Measurements from ENCODE around the gene EXOC2. TPM values are rescaled to one million over a fixed set of nuclear protein-coding genes. Genes with fewer than 3 reads are reported as not detected.
A peak's percentile ranks its signal among the peaks of the same experiment; 100 is the strongest.

EXOC2 gene
- total RNA-seq, 1 donor from 2014 or later, result 44.4 TPM

DNA sequence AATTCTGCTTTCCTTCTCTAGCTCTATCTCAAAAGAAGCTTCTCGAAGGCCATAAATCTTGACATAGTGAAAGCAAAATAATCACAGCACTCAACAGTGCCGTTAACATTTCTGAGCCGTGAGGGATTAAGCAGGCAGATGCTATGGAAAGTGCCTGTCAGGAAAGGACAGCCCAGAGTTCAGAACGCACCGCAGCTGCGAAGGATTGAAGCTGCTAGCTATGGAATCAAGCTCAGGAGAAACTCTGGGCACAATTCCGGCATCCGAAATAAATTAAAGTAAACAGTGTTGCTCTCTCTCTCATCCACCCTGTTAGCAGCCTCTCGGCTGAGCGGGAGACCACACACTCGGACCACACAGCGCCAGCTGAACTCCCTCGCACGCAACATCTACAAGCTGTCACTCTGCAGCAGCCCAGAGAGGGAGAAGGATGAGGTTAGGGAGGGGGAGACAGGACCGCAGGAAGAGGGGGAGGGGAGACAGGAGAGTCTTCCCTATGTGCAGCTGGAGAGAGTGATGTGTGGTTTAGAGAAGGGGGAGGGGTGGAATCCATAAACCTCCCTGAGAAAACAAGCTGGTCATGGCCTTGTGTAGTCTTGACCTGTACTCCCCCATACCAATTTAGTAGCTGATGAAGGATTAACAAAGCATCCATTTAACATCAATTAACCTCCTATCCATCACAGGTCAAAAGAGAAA lies 9.0 kb downstream of the EXOC2 start:
- Histone ChIP-seq H3K4me2 (ENCODE audit: low read length) (peak overlapping the region; percentile 87), H3K4me1 (ENCODE audit: insufficient read depth, low read length) (peaks cover 45% of the 10 kb centered on the region), H2AFZ (ENCODE audit: low read depth, low read length) (peak overlapping the region; percentile 4), H3K36me3 (ENCODE audit: insufficient read depth, low read length) (no peaks in the 10 kb centered on the region), H3K27ac (ENCODE audit: low read depth, low read length) (peak overlapping the region; percentile 87), H3K9me3 (ENCODE audit: insufficient read depth, low read depth, low read length) (no peaks in the 10 kb centered on the region), H3K27me3 (ENCODE audit: insufficient read depth, low read length) (no peaks in the 10 kb centered on the region), H3K4me3 (ENCODE audit: insufficient read depth, low read depth, low read length) (peak overlapping the region; percentile 53), H3K79me2 (ENCODE audit: insufficient read depth, low read length) (peaks cover 72% of the 10 kb centered on the region), H3K9ac (ENCODE audit: low read length) (peak overlapping the region; percentile 83), H4K20me1 (ENCODE audit: insufficient read depth, low read length) (peaks cover 19% of the 10 kb centered on the region)
- H3K27me3 Mint-ChIP-seq (ENCODE audit: low read depth, unreplicated experiment), result no peaks in the 10 kb centered on the region
- DNase-seq (ENCODE audit: low read depth) (peak; percentile 95), FAIRE-seq (peak; percentile 43)
- no peaks in the 10 kb centered on the region for H3K9me3 Mint-ChIP-seq (ENCODE audit: unreplicated experiment)
- H3K27ac Mint-ChIP-seq (ENCODE audit: unreplicated experiment), result peak overlapping the region; percentile 96
- no peaks in the 10 kb centered on the region for H3K36me3 Mint-ChIP-seq (ENCODE audit: low read depth, unreplicated experiment)
- H3K4me1 Mint-ChIP-seq (ENCODE audit: low read depth, unreplicated experiment), result peaks cover 54% of the 10 kb centered on the region
- peak overlapping the region; percentile 78 for H3K4me3 Mint-ChIP-seq (ENCODE audit: unreplicated experiment)
- TF ChIP-seq, protein P1, sequence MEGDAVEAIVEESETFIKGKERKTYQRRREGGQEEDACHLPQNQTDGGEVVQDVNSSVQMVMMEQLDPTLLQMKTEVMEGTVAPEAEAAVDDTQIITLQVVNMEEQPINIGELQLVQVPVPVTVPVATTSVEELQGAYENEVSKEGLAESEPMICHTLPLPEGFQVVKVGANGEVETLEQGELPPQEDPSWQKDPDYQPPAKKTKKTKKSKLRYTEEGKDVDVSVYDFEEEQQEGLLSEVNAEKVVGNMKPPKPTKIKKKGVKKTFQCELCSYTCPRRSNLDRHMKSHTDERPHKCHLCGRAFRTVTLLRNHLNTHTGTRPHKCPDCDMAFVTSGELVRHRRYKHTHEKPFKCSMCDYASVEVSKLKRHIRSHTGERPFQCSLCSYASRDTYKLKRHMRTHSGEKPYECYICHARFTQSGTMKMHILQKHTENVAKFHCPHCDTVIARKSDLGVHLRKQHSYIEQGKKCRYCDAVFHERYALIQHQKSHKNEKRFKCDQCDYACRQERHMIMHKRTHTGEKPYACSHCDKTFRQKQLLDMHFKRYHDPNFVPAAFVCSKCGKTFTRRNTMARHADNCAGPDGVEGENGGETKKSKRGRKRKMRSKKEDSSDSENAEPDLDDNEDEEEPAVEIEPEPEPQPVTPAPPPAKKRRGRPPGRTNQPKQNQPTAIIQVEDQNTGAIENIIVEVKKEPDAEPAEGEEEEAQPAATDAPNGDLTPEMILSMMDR (IDR thresholded peaks at IDR 0.05; ENCODE audit: insufficient read depth, low read depth, low read length), result no peak
- TF ChIP-seq EZH2 (IDR thresholded peaks at IDR 0.05; ENCODE audit: insufficient read depth, low read length), result no peak

DNA sequence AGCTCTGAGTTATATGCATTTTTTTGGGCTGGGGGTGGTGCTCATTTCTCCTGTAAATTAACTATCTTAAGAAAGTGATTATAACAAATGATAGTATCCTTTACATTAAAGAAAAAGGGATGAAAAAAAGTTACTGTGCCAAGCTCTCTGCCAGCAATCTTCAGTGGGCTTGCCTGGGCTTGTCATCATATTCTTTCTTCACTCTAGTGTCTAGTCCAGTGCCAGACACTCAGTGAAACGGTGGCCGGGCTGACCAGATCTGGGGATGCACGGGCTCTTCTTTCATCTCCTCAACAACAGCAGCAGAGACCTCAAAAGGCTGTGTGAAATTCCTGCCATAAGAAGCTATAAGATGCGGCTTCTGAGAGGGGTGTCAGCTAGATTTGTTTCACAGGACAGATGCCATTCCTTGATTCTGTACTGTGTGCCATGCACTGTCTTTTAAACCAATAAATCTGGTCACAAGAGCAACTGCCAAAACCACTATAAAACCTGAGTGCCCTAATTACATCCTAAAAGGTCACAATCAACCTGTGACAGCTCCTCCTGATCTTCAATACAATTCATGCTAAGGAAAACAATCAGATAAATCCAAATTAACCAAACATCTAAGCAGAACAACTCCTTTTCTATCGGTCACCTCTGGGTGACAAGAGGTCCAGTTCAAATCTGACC lies 12.1 kb downstream of the EXOC2 start:
- H3K79me2 ChIP-seq (ENCODE audit: insufficient read depth, low read length), result peaks cover 75% of the 10 kb centered on the region
- no peak overlapping the region for H3K4me2 ChIP-seq (ENCODE audit: low read length)
- H3K27ac Mint-ChIP-seq (ENCODE audit: unreplicated experiment), result peak overlapping the region; percentile 88
- H2AFZ ChIP-seq (ENCODE audit: low read depth, low read length), result no peak overlapping the region
- no peaks in the 10 kb centered on the region for H3K36me3 Mint-ChIP-seq (ENCODE audit: low read depth, unreplicated experiment)
- no peak overlapping the region for H3K9ac ChIP-seq (ENCODE audit: low read length)
- no peaks in the 10 kb centered on the region for H3K9me3 Mint-ChIP-seq (ENCODE audit: unreplicated experiment)
- H3K4me3 Mint-ChIP-seq (ENCODE audit: unreplicated experiment), result no peak overlapping the region
- H3K4me1 ChIP-seq (ENCODE audit: insufficient read depth, low read length), result peaks cover 45% of the 10 kb centered on the region
- no peaks in the 10 kb centered on the region for H3K27me3 ChIP-seq (ENCODE audit: insufficient read depth, low read length)
- peaks cover 8% of the 10 kb centered on the region for H4K20me1 ChIP-seq (ENCODE audit: insufficient read depth, low read length)
- FAIRE-seq, result no peak
- TF ChIP-seq EZH2 (IDR thresholded peaks at IDR 0.05; ENCODE audit: insufficient read depth, low read length), result no peak
- TF ChIP-seq, protein P1 (IDR thresholded peaks at IDR 0.05; ENCODE audit: insufficient read depth, low read depth, low read length), result no peak
- no peaks in the 10 kb centered on the region for H3K36me3 ChIP-seq (ENCODE audit: insufficient read depth, low read length)
- no peak overlapping the region for H3K27ac ChIP-seq (ENCODE audit: low read depth, low read length)
- no peaks in the 10 kb centered on the region for H3K9me3 ChIP-seq (ENCODE audit: insufficient read depth, low read depth, low read length)
- H3K4me3 ChIP-seq (ENCODE audit: insufficient read depth, low read depth, low read length), result no peak overlapping the region
- no peaks in the 10 kb centered on the region for H3K27me3 Mint-ChIP-seq (ENCODE audit: low read depth, unreplicated experiment)
- peaks cover 66% of the 10 kb centered on the region for H3K4me1 Mint-ChIP-seq (ENCODE audit: low read depth, unreplicated experiment)
- DNase-seq (ENCODE audit: low read depth), result no peak

DNA sequence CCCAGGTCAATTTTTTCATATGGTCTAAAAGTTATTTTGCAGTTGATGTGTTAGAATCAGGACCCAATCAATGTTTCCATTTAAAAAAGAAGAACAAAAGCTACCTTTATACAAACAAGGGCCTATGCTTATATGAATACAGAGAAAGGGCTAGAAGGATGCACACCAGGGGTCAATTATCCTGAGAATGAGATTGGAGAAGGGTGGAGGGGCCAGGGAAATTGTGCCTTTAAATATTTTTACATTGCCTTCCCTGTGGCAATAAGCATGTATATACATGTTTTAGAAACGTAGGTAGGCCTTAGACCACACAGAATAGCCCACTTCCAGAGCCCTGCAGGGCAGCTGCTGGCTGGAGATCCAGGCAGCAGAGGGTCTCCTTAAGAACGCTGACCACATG lies 12.7 kb downstream of the EXOC2 start:
- TF ChIP-seq, protein P1 (IDR thresholded peaks at IDR 0.05; ENCODE audit: insufficient read depth, low read depth, low read length), result no peak
- TF ChIP-seq EZH2 (IDR thresholded peaks at IDR 0.05; ENCODE audit: insufficient read depth, low read length), result no peak
- FAIRE-seq (no peak), DNase-seq (ENCODE audit: low read depth) (no peak)
- Histone ChIP-seq H3K9ac (ENCODE audit: low read length) (no peak overlapping the region), H3K4me2 (ENCODE audit: low read length) (no peak overlapping the region), H3K27ac (ENCODE audit: low read depth, low read length) (no peak overlapping the region), H4K20me1 (ENCODE audit: insufficient read depth, low read length) (peaks cover 5% of the 10 kb centered on the region), H3K9me3 (ENCODE audit: insufficient read depth, low read depth, low read length) (no peaks in the 10 kb centered on the region), H3K36me3 (ENCODE audit: insufficient read depth, low read length) (no peaks in the 10 kb centered on the region), H3K79me2 (ENCODE audit: insufficient read depth, low read length) (peaks cover 70% of the 10 kb centered on the region), H3K4me3 (ENCODE audit: insufficient read depth, low read depth, low read length) (no peak overlapping the region), H3K4me1 (ENCODE audit: insufficient read depth, low read length) (peaks cover 42% of the 10 kb centered on the region), H2AFZ (ENCODE audit: low read depth, low read length) (no peak overlapping the region), H3K27me3 (ENCODE audit: insufficient read depth, low read length) (no peaks in the 10 kb centered on the region)
- Mint-ChIP-seq H3K4me1 (ENCODE audit: low read depth, unreplicated experiment) (peaks cover 63% of the 10 kb centered on the region), H3K27ac (ENCODE audit: unreplicated experiment) (peak overlapping the region; percentile 88), H3K36me3 (ENCODE audit: low read depth, unreplicated experiment) (no peaks in the 10 kb centered on the region), H3K27me3 (ENCODE audit: low read depth, unreplicated experiment) (no peaks in the 10 kb centered on the region), H3K4me3 (ENCODE audit: unreplicated experiment) (no peak overlapping the region), H3K9me3 (ENCODE audit: unreplicated experiment) (no peaks in the 10 kb centered on the region)
